GM12801 (cell line): Measurements from ENCODE around the gene NPDC1.

ENCODE experiments used
- TF ChIP-seq, protein P1 (sequence below): IDR thresholded peaks from one replicate; pipeline ENCODE4 v1.5.1; 2011; ENCODE audit warnings: control low read depth; ENCODE audit not compliant: insufficient read length; ENCODE audit errors: extremely low read depth

NPDC1 gene

DNA sequence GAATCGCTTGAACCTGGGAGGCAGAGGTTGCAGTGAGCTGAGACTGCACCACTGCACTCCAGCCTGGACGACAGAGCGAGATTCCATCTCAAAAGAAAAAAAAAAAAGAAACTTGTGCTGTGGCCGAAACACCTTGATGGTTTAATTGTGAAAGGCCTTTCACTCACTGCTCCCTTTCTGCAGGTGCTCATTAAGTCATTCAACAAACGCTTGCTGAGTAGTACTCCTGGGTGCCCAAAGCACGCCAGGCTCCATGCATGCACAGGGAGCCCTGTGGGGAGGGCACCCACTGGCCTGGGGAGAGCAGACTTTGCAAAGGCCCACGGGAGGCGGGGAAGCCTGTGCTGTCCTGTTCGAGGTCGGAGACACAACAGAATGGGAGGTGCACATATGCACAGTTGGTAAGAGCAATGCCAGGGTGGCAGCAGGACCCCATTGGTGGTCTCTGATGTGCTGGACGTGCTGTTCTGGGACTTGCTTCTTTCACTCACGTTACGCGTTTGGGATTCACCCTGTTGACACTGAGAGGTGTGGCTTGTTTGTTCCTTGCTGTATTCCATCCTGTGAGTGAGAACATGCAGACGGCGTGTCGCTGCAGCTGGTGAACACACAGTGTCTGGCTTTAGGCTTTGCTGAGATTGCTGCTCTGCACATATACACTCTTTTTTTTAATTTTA, 10.9 kb upstream of the NPDC1 start:
- TF ChIP-seq, protein P1, sequence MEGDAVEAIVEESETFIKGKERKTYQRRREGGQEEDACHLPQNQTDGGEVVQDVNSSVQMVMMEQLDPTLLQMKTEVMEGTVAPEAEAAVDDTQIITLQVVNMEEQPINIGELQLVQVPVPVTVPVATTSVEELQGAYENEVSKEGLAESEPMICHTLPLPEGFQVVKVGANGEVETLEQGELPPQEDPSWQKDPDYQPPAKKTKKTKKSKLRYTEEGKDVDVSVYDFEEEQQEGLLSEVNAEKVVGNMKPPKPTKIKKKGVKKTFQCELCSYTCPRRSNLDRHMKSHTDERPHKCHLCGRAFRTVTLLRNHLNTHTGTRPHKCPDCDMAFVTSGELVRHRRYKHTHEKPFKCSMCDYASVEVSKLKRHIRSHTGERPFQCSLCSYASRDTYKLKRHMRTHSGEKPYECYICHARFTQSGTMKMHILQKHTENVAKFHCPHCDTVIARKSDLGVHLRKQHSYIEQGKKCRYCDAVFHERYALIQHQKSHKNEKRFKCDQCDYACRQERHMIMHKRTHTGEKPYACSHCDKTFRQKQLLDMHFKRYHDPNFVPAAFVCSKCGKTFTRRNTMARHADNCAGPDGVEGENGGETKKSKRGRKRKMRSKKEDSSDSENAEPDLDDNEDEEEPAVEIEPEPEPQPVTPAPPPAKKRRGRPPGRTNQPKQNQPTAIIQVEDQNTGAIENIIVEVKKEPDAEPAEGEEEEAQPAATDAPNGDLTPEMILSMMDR: no peak

DNA sequence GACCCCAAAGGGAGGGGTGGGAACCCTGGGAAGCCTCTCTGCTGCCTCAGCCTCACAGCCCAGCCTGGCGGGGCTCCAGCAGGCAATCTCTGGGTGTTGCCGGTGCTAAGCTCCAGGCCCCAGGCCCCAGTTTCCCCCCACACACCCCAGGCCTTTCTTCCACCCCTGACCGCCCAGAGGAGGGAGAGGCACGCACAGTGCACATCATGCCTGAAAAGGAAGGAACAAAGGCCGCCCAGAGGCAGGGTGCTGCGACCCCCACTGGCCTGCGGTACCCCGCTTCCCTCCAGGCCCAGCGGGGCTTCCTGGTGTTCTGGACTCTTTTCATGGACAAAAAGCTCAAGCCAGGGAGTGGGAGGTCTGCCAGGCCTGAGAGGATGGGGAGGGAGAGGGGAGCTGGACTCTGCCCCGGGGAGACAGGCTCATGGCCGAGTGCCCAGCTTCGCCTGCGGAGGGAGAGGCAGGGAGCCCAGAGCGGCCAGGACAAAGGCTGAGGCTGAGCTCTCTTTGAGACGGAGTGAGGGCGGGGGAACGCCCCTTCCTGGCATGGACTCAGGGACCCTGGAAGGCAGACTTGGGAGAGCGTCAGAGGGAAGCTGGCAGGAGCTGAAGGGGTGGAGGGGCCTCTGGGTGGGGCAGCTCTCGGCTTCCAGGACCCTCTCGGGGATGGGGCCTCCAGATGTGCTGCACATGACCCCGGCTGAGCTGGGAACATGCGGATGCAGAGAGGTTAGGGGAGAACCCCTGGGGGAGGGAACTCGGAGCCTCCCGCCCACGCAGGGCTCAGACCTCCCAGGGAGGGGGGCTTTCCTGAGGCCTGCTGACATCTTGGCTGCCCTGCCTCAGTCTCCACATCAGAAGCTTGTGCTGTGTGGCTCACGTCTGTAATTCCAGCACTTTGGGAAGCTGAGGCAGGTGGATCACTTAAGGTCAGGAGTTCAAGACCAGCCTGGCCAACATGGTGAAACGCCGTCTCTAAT, 9.7 kb upstream of the NPDC1 start:
- TF ChIP-seq, protein P1: no peak

DNA sequence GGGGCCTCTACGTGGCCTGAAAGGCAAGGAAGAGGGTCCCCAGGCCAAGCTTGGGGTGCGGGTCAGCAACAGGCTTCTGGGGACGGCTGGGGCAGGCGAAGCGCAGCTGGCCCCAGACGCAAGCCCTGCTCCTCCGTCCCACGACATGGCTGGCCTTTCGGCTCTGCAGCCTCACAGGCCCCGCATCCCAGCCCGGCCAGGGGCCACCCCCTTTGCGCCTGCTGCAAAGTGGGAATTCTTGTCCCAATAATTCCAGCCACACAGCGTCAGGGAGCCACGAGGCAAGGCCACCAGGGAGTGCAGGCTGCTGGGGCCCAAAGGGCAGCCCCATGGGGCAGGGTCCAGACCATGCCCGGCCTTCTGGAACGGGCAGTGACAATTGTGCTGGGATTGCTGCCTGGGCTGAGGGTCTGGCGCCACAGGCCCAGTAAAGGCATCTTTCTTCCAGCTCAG, 9.0 kb upstream of the NPDC1 start:
- TF ChIP-seq, protein P1: no peak

DNA sequence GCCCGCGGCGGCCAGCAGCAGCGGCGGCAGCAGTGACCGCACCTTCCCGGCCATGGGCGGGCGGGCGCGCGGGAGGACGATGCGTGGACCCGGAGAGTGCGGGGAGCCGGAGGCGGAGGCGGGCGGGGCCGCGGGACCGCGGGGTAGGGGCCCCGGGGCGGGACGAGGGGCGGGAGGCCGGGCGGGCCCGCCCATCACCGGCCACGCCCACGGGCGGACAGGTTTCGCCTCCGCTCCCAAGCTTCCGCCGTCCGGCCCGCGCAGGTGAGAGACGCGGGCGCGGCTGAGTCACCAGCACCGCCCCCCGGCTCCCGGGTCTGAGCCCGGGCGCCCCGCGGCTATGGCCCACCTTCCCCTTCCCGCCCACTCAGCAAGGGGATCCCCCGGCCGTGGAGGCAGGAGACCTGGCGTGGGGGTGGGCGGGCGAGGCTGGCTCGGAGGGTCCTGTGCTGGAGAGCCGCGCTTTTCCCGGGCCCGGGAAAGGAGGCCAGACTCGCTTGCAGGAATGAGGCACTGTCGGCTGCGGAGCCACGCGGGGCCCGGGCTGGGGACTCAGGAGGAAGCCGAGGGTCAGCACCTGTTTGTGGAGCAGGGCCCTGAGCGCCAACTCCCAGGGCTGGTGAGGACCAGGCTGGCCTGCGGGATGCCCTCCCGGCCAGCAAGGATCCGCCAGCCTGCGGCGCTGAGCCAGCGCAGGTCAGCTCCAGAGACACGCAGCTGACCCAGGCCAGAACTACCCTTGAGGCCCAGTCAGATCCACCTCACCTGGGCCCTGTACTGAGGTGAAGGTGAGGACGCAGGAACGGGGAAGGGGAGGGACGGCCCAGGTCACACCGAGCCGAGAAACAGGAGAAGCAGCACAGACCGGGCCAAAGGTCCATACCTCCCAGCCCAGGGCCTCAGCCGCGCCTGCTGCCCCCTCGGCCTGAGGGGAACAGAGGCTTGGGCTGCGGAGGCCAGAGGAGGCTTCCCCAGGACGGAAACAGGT, 8.3 kb upstream of the NPDC1 start, which contains the start of gene ENTPD2:
Gene ENTPD2, minus strand, starts transcription at position 118 of the 988 bp plus-strand sequence. Its CDS starts 64 bp downstream, at position 54.
- TF ChIP-seq, protein P1: no peak

DNA sequence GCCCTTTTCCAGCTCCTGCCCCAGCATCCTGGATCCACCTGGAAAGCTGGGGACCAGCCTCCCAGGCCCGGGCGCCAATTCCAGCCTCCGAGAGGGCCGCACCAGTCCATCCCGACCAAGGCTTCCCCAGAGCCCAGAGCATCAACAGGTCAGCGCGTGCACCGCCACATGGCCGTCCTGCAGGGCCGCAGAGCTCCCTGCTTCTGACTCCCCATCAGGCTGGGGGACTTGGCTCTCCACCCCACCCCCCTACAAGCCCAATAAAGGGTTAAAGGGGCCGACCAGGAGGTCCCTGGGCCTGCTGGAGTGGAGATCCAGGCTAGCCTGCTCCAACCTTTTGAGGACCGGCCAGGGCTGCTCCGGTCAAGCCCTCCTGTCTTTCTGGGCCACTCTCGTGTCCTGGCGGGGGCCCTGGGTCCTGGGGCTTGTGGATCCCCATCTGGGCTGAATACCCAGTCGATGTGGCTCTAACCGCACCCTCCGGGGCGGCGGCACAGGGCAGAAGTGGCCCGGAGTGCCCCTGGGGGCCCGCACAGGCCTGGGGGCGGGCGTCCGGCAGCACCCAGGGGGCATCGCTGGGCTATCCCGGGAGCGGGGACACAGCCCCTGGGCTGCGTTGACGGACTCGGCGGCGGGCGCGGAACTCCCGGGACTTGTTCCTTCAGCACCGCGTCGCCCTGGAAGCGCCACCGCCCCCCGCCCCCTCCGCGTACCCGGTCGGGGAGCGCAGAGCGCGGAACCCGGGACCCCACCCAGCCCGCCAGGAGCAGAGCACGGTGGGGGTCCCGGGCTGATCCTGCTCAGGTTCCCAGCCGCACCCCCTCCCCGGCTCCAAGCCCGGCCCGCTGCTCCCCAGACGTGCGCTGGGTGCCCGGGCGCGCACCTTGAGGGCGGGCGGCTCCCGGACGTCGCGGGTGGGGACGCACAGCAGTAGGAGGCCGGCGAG, 7.3 kb upstream of the NPDC1 start:
- TF ChIP-seq, protein P1: no peak

DNA sequence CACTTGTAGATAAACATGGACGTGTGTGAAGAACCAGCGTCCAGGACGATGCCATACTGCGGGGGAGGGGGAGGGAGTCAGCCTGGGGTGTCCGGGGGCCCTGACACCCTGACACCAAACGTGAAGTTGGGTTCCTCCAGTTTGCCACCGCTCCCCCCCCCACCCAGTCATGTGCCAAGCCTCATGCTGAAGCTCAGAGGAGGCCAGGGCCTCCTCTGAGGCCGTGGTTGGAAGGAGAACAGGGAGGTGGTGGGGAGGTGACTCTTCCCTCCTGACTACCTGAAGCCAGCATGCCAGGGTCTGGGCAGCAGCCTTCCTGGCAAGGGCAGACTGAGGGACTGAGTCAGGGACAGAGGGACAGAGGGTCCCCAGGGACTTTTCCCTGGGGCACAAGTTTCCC, 6.3 kb upstream of the NPDC1 start:
- TF ChIP-seq, protein P1: no peak
